Hepatocyte (in vitro differentiated cells): ENCODE measurements around the gene MRPL1. TPM values are rescaled to one million over a fixed set of nuclear protein-coding genes. Genes with fewer than 3 reads are reported as not detected.
A peak's percentile ranks its signal among the peaks of the same experiment; 100 is the strongest.

Source experiments
- DNase-seq: peaks from one replicate; pipeline ENCODE4 v3.0.0-alpha.2; 2016; ENCODE audit warnings: low spot score
- H2AFZ ChIP-seq: fragments of 200-600 bp; sonication (generic); 2 replicates; pipeline ENCODE4 v1.6.0; 2016; ENCODE audit warnings: antibody characterized with exemption, mild to moderate bottlenecking
- H3K27ac ChIP-seq: fragments of 200-600 bp; sonication (generic); 2 replicates; pipeline ENCODE4 v1.5.1; 2016; ENCODE audit warnings: mild to moderate bottlenecking
- H3K27me3 ChIP-seq: fragments of 200-600 bp; sonication (generic); 2 replicates; pipeline ENCODE4 v1.6.1; 2016
- H3K36me3 ChIP-seq: fragments of 200-600 bp; sonication (generic); replicated peaks from 2 replicates; pipeline ENCODE4 v1.5.1; 2016; ENCODE audit warnings: low read depth; ENCODE audit not compliant: insufficient read depth
- H3K4me1 ChIP-seq: fragments of 200-600 bp; sonication (generic); 2 replicates; pipeline ENCODE4 v1.5.1; 2016; ENCODE audit warnings: mild to moderate bottlenecking, moderate library complexity; ENCODE audit not compliant: insufficient read depth
- H3K4me2 ChIP-seq: fragments of 200-600 bp; sonication (generic); 2 replicates; pipeline ENCODE4 v1.6.0; 2016
- H3K4me3 ChIP-seq: fragments of 200-600 bp; sonication (generic); 2 replicates; pipeline ENCODE4 v1.5.1; 2016; ENCODE audit warnings: mild to moderate bottlenecking
- H3K79me2 ChIP-seq: fragments of 200-600 bp; sonication (generic); 2 replicates; pipeline ENCODE4 v1.6.0; 2017; ENCODE audit warnings: mild to moderate bottlenecking
- H3K9me2 ChIP-seq: fragments of 200-600 bp; sonication (generic); replicated peaks from 2 replicates; pipeline ENCODE4 v1.6.0; 2017; ENCODE audit warnings: mild to moderate bottlenecking; ENCODE audit not compliant: insufficient read depth
- H3K9me3 ChIP-seq: fragments of 200-600 bp; sonication (generic); 2 replicates; pipeline ENCODE4 v1.5.1; 2016; ENCODE audit warnings: low read depth, mild to moderate bottlenecking
- H4K20me1 ChIP-seq: fragments of 200-600 bp; sonication (generic); 2 replicates; pipeline ENCODE4 v1.6.0; 2016; ENCODE audit warnings: mild to moderate bottlenecking; ENCODE audit not compliant: insufficient read depth, poor library complexity, severe bottlenecking
- EZH2 ChIP-seq: fragments of 200-600 bp; sonication (generic); IDR thresholded peaks from 2 replicates; pipeline ENCODE4 v1.6.1; 2016; ENCODE audit warnings: antibody characterized with exemption, mild to moderate bottlenecking, borderline replicate concordance
- EZH2phosphoT487 ChIP-seq: fragments of 200-600 bp; sonication (generic); IDR thresholded peaks from one replicate; pipeline ENCODE4 v1.6.1; 2018; ENCODE audit warnings: antibody characterized with exemption, mild to moderate bottlenecking, low read depth, moderate library complexity; ENCODE audit not compliant: unreplicated experiment, severe bottlenecking
- WGBS: methylation state at CpG from one replicate; pipeline ENCODE4 v1.1.6; 2016; ENCODE audit warnings: low lambda C conversion rate; ENCODE audit errors: missing lambda C conversion rate; 5-methylcytosine and 5-hydroxymethylcytosine counted together
- polyA plus RNA-seq: library from polyadenylated mRNA; unstranded; fragments of >200 nt; fragmentation: Nextera tagmentation; extraction: Ambion mirVana; gene quantifications from 2 replicates; pipeline ENCODE4 v1.2.1, GENCODE V29; 2016
- total RNA-seq: library from RNA; depleted of rRNA; stranded (reverse); fragments of >200 nt; gene quantifications from 2 replicates; pipeline ENCODE4 v1.2.3, GENCODE V29; 2014
- TF ChIP-seq, protein P1 (sequence below): fragments of 200-600 bp; sonication (generic); IDR thresholded peaks from 2 replicates; pipeline ENCODE4 v1.5.1; 2016; ENCODE audit warnings: antibody characterized with exemption, mild to moderate bottlenecking; ENCODE audit not compliant: poor library complexity

Gene MRPL1
- total and polyA plus RNA-seq, 2 experiments from 2014 or later = 19.6 to 27.2 TPM

DNA sequence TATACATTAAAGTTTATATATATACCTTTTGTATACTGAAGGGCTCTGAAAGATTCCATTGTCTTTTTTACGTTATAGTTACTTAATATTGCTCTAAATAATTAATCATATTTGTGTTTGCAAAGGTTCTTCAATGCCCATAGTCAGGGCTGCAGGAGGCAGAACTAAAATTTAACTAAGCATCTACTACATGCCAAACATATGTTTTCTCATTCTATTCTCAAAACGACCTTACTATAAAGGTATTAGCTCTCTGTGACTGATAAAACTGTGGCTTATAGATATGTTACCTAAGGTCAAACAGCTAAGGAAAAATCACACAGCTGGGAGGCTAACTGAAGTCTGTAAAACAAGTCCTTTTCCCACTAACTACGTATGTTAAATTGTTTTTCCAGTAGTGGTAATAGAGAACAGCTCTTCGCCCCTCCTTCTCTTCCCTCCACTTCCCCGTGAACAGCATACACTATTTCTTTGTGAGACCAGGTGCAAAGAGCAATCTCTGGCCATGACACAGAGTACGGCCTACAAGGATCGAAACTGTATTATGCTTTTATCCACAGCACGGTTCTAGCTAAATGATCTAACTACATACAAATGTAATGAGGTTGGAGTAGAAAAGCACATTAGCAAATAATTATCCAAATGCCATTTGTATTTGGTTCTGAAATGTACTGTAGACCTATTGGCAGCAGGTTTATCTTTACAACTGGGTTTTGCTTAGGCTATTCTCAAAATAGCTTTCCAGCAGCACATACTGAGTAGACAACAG is 45.1 kb upstream of the MRPL1 start:
- no peaks in the 10 kb centered on the region for H3K36me3 ChIP-seq
- WGBS = 49% methylated on average over 8 of the region's 8 CpGs
- H3K27me3 ChIP-seq = no peaks in the 10 kb centered on the region
- peaks cover 54% of the 10 kb centered on the region for H3K79me2 ChIP-seq
- peak; percentile 57 for DNase-seq
- peak overlapping the region; percentile 80 for H3K4me3 ChIP-seq
- peak overlapping the region; percentile 78 for H3K4me2 ChIP-seq
- no peaks in the 10 kb centered on the region for H3K9me3 ChIP-seq
- H3K27ac ChIP-seq = peak overlapping the region; percentile 98
- H4K20me1 ChIP-seq = peaks cover 44% of the 10 kb centered on the region
- H3K4me1 ChIP-seq = peaks cover 16% of the 10 kb centered on the region
- no peak overlapping the region for H2AFZ ChIP-seq
- no peaks in the 10 kb centered on the region for H3K9me2 ChIP-seq
- no peak for TF ChIP-seq EZH2phosphoT487
- TF ChIP-seq, protein P1, sequence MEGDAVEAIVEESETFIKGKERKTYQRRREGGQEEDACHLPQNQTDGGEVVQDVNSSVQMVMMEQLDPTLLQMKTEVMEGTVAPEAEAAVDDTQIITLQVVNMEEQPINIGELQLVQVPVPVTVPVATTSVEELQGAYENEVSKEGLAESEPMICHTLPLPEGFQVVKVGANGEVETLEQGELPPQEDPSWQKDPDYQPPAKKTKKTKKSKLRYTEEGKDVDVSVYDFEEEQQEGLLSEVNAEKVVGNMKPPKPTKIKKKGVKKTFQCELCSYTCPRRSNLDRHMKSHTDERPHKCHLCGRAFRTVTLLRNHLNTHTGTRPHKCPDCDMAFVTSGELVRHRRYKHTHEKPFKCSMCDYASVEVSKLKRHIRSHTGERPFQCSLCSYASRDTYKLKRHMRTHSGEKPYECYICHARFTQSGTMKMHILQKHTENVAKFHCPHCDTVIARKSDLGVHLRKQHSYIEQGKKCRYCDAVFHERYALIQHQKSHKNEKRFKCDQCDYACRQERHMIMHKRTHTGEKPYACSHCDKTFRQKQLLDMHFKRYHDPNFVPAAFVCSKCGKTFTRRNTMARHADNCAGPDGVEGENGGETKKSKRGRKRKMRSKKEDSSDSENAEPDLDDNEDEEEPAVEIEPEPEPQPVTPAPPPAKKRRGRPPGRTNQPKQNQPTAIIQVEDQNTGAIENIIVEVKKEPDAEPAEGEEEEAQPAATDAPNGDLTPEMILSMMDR = no peak
- no peak for TF ChIP-seq EZH2

DNA sequence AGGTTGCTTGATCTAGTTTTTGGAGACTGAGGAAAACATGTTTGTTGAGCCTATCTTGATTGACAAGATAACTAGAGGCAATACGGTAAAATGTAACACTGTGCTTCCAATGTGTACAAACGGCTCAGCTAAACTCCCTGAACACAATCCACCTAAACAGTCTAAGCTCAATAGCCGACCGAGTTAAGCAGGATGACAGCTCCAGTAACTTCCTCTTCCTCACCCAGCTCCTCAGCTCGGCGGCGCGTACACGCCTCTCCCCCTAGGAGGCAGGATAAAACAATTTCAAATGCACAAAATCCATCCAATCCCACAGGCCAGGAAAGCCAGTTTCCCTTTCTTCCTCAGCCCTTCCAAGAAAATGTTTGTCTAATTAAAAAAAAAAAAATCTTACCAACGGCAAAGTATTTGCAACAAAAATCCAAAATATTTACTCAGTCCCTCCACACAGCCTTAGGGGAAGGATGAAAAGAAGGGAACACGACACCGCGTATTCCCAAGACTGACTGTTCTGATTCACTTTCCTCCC is 44.5 kb upstream of the MRPL1 start:
- Histone ChIP-seq H3K27me3 (no peaks in the 10 kb centered on the region), H3K36me3 (no peaks in the 10 kb centered on the region), H3K4me3 (peak overlapping the region; percentile 80), H4K20me1 (peaks cover 40% of the 10 kb centered on the region), H3K4me1 (peaks cover 16% of the 10 kb centered on the region), H3K27ac (peak overlapping the region; percentile 98), H3K9me3 (no peaks in the 10 kb centered on the region), H3K9me2 (no peaks in the 10 kb centered on the region), H3K4me2 (peak overlapping the region; percentile 78), H3K79me2 (peaks cover 48% of the 10 kb centered on the region), H2AFZ (peak overlapping the region; percentile 37)
- WGBS = 0% methylated on average over 13 of the region's 13 CpGs
- DNase-seq = peak; percentile 85
- no peak for TF ChIP-seq EZH2phosphoT487
- TF ChIP-seq, protein P1 = peak; percentile 51

DNA sequence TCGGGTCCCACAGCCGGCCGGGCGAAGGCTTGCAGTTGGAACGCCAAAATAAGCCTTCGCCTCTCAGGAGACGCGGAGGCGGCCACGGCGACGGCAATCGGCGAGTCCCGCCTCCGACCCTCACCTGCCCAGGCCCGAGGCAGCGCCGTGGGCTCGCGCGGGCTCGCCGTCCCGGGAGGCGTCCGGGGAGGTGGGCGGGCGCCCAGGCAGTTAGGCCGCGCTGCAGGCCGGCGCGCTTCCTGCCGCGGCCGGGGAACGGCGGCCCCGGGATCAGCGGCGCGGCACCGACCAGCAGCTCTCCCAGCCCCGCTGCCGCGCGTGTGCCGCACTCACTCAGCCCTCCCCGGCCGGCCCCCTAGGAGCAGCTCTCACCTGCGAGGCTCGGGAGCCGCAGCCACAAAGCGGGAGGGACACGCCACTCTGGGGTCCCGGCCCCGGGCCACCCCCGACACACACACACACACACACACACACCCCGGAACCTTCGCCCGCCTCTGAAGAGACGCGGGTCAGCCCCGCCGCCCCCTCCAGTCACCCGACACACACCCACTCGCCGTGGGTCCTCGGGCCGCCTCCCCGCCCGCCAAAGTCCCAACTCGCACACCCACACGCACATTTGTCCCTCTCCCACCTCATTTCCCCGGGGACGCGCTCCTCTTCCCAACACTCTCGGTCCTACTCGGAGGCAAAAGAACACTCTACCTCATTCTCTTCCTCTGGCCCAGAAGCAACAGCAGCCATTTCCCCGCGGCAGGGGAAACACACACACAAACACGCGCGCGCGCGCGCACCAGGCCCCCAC is 43.8 kb upstream of the MRPL1 start, which contains the start of gene CNOT6L:
TSS of gene CNOT6L (minus strand) at position 767 of the 802 bp plus-strand sequence. CDS start at position 707, 60 bp downstream.
- peak within 1 kb of the TSS; percentile 99 for H3K4me3 ChIP-seq
- WGBS = 0% methylated on average over 30 of the region's 89 CpGs
- peaks cover 16% of the 10 kb centered on the region for H3K4me1 ChIP-seq
- H3K79me2 ChIP-seq = peaks cover 41% of the 10 kb centered on the region
- no peaks in the 10 kb centered on the region for H3K36me3 ChIP-seq
- H4K20me1 ChIP-seq = peaks cover 33% of the 10 kb centered on the region
- TF ChIP-seq EZH2 (no peak), EZH2phosphoT487 (no peak)
- TF ChIP-seq, protein P1 = no peak
- no peaks in the 10 kb centered on the region for H3K9me3 ChIP-seq
- H3K9me2 ChIP-seq = no peaks in the 10 kb centered on the region
- H3K27me3 ChIP-seq = no peaks in the 10 kb centered on the region
- peak within 1 kb of the TSS; percentile 98 for H3K27ac ChIP-seq
- H3K4me2 ChIP-seq = peak within 1 kb of the TSS; percentile 85
- peak; percentile 92 for DNase-seq
- H2AFZ ChIP-seq = peak within 1 kb of the TSS; percentile 93
